Esophagus squamous epithelium (tissue), 4 donors: Measurements from ENCODE around the gene IQUB.

Experiments
- POLR2A ChIP-seq, 4 donors: fragments of 450-650 bp; IDR thresholded peaks; one replicate each; pipeline ENCODE4 v1.6.1; 2017; ENCODE audit warnings: antibody characterized with exemption in 4 of 4, mild to moderate bottlenecking in 4 of 4, moderate library complexity in 3 of 4
- TF ChIP-seq, protein P1 (sequence below), 6 experiments: fragments of 450-650 bp in 4 of 6; fragments of 200-600 bp in 2 of 6; sonication (generic) in 2 of 6; IDR thresholded peaks; one replicate each; pipeline ENCODE4 v1.5.1; 2016 to 2019; ENCODE audit warnings: antibody characterized with exemption in 6 of 6, mild to moderate bottlenecking in 4 of 6, moderate library complexity in 4 of 6

DNA sequence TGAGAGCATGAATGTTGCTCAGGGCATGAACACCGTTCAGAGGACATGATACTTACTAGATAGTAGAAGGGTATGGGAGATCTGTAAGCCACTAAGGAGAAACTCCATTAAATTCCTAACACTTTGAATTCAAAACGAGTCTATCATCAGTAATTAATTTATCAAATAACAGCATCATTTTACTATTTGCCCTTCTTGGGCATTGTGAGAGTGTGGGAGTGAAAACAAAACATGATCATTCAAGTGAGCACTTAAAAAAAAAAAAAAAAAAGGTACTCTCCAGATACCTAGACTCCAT is 46.7 kb upstream of the IQUB start:
- TF ChIP-seq, protein P1, sequence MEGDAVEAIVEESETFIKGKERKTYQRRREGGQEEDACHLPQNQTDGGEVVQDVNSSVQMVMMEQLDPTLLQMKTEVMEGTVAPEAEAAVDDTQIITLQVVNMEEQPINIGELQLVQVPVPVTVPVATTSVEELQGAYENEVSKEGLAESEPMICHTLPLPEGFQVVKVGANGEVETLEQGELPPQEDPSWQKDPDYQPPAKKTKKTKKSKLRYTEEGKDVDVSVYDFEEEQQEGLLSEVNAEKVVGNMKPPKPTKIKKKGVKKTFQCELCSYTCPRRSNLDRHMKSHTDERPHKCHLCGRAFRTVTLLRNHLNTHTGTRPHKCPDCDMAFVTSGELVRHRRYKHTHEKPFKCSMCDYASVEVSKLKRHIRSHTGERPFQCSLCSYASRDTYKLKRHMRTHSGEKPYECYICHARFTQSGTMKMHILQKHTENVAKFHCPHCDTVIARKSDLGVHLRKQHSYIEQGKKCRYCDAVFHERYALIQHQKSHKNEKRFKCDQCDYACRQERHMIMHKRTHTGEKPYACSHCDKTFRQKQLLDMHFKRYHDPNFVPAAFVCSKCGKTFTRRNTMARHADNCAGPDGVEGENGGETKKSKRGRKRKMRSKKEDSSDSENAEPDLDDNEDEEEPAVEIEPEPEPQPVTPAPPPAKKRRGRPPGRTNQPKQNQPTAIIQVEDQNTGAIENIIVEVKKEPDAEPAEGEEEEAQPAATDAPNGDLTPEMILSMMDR (IDR thresholded peaks at IDR 0.05), result no peak
- TF ChIP-seq POLR2A (IDR thresholded peaks at IDR 0.05), result no peak
